GM19463 (cell line): ENCODE measurements around the gene PMVK.

Experiments
- ATAC-seq: cut with Tn5 transposase; IDR thresholded peaks from one replicate; pipeline ENCODE4 v1.9.1; 2021; ENCODE audit warnings: mild to moderate bottlenecking, moderate library complexity; ENCODE audit not compliant: unreplicated experiment

PMVK gene

DNA sequence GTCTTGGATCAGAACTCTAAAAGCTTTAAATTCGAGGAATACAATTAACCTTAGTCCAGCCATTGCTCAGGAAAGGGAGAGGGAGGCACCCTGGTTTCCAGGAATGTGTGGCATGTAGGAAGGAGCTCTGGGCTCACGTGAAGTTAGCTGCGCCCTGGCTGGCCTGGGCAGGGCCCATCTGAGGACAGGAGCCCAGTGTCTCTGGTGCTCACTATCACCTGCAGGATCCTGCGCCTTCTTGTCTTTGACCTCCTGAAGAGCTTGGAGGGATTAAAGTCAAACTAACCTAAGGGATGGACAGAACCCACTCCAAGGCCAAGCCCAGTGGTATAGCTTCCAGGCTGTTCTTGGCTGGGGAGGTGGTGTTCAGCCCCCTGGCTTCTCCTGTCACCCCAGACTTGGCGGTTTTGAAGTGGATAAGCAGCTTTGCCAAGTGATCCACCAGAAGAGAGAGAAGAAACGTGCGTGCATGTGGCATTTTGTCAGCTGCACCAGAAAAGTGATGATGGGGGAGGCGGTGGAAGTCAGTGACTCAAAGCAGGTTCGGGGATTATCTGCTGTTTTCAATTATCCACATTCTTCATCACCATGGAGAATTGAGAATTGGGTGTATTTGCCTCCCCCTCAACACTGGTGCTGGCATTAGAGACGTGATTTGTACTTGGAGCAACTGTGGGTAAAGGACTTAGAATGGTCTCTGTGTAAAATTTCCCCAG lies 54.5 kb downstream of the PMVK start:
- no peak for ATAC-seq

DNA sequence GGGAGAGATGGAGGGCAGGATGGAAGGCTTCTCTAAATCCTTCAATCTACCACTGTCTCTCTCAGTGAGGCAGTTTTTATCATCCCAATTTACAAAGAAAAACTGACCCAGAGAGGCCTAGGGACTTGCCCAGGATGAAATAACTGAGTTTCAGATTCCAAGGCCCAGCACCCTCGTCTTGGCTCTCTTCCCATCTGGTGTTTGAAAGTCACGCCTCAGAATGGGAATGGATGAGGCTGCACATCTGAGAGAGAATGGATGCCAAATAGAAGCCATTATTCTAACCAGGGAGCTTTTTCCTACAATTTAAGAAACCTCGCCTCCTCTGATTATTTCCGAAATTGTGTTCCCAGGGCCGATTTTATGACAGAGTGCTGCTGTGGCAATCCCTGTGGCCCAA lies 55.8 kb downstream of the PMVK start:
- ATAC-seq: no peak

DNA sequence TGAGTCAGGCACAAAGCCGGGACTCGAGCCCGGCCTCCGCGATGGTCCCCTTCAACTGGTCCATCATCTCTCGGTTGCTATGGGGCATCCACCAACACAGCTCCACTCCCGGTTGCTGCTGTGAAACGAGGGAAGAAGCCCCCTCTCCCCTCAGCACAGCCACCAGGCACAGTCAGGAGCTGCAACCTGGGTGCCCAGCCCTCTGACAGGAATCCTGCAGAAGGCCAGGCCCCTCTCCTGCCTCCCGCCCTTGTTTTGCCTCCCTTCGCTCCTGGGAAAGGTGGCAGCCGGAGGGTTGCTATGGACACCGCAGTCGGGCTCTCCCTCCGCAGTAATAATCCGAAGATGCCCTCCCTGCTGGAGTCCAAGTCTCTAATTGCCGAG lies 57.5 kb downstream of the PMVK start:
- no peak for ATAC-seq

DNA sequence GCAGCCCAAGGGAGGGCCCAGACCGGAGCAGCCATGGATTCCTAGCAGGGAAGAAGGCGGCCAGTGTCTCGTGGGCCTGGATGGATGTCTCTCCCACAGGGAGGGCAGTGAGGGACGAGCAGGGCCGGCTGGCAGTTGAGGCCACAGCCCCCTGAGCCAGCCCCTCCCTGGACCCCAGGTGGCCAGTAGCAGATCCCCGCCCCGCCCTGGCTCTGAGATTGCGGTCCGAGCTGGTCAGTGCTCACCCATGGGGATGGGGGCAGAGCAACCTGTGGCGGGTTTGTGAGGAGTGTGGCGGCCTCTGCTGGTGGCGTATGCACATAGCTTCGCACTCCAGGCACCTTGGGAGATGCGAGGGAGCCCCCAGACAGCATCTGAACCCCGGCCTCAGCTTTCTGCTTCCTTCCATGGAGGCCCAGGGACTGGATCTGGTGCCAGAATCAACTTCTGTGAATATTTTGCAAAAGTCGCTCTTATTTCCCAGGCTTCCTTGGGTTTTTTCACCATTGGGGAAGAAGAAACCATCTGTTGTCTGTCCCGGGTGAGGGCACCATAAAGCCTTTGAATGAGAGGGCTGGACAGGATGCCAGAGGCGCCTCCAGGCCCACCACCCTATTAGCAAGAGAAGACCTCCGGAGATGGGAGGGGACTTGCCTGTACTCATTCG lies 58.0 kb downstream of the PMVK start:
- ATAC-seq: peak; percentile 57

DNA sequence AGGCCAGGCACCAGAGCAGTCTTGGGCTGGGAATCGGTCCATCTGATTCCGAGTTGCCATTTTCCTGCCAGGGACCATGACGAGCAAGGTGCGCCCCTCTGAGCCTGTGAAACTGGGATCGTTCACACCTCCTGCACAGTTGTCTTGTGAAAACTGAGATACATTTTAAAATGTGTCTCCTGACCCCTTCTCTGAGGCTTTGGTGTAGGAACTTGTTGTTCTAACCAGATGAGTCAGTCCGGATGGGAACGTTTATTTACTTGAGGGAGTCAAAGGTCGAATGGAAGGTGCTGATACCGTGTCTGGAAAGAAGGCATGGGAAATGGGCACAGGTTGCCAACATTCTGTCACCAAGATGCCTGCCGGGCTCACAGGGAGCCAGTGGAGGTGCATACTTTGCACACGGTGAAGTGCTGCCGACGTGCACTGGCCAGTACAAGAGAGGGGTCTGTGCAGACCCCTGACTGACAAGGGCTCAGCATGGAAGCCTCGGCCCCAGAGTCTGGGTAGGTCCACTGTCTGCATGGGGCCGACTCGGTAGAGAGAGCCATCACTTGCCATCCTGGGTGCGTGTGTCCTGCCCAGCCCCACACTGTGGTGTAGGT lies 59.0 kb downstream of the PMVK start:
- no peak for ATAC-seq

DNA sequence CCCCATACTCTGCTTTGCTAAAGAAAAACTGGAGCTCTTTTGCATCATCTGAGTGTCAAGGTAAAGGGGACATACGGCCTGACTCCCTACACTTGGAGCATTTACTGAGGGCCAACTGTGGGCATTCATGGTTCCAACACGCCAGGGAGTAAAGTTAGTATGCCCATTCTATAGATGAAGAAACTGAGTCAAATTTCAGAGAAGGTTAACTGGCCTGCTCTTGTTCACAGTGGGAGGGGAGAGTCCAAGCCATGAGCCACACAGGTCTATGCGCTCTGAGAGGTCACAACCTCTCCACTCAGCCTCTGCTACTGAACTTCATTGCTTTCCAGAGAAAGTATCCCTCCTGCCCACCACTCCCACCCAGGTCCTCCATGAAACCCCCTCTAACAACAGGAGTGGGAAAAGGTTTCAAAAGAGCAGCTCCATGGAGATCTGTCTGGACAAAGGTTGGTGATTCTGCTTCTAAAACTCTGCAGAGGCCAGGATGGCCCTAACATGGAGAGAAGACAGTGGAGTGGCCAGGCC lies 59.6 kb downstream of the PMVK start:
- no peak for ATAC-seq
